GM06990 (cell line): ENCODE results near the gene SORBS2.

Experiments
- DNase-seq: peaks from one replicate; pipeline ENCODE4 v3.0.0-alpha.2; 2011; ENCODE audit not compliant: insufficient read length; ENCODE audit errors: extremely low read depth
- H3K27me3 ChIP-seq: replicated peaks from 2 replicates; pipeline ENCODE4 v1.6.0; 2011; ENCODE audit warnings: low read length; ENCODE audit not compliant: control insufficient read depth, insufficient read depth
- H3K36me3 ChIP-seq: 2 replicates; pipeline ENCODE4 v1.5.1; 2011; ENCODE audit warnings: low read length; ENCODE audit not compliant: control insufficient read depth, insufficient read depth
- H3K4me3 ChIP-seq: replicated peaks from 2 replicates; pipeline ENCODE4 v1.5.1; 2011; ENCODE audit warnings: low read depth, mild to moderate bottlenecking, control low read depth, low read length
- CTCF ChIP-seq: IDR thresholded peaks from 2 replicates; pipeline ENCODE4 v1.5.1; 2011; ENCODE audit warnings: low read length, control low read depth, mild to moderate bottlenecking, inconsistent platforms; ENCODE audit not compliant: insufficient read depth, poor library complexity, severe bottlenecking

Gene SORBS2

DNA sequence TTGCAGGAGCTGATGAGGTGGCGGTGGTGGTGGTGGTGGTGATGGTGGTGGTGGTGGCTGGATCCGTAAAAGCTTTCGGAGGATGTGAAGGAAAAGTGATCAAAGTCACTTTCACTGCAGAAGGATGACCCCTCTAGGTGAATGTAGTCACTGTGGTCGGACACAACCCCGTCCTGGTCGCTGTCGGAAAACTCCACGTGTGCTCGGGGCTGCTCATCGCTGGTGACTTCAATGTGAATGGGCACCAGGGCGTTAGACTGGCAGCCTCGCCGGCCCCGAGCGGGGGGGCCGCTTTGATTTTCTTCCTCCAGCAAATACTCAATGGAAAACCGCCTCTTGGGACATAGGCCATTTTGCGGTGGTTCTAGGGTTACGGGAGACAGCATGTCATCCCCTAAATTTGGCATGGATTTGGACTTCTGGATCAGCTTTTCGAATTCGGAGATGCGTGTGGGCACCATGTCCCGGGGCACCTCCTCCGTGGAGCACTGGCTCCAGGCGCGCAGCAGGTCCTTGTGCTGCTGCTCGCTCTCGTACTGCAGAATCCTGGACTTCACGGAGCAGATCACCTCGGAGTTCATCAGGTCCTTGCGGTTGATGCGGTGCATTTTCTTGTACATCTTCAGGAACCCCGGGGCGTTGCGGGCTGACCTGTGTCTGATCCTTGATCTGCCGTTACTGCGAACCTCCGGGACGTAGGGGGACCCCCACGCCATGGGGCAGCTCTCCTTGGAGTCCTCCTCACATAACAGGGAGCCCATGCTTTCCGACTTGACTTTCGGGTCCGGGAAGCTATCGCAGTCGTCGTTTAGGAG lies 188.3 kb downstream of the SORBS2 start:
- no peak for DNase-seq
- H3K27me3 ChIP-seq: no peaks in the 10 kb centered on the region
- no peaks in the 10 kb centered on the region for H3K36me3 ChIP-seq
- no peak overlapping the region for H3K4me3 ChIP-seq
- TF ChIP-seq CTCF: no peak

DNA sequence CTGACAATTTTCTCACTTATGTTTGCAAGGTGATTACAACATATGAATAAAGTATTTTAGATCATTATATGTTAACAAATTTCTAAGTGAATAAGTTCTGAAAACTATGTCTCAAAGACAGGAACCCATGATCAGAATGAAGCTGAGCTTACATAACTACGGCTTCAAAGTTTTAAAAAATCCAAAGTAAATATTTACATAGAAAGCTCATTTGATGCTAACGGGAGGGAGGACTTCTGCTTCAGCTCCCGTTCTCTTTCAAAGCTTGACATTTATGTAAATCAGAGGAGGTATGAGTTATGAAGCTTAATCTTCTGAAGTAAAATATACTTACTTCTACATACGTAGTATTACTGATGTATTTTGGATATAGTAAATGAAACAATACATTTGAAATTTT lies 203.8 kb downstream of the SORBS2 start:
- Histone ChIP-seq H3K4me3 (no peak overlapping the region), H3K27me3 (no peaks in the 10 kb centered on the region), H3K36me3 (no peaks in the 10 kb centered on the region)
- DNase-seq: no peak
- TF ChIP-seq CTCF: no peak

- no peaks in the 10 kb centered on the region for H3K27me3 ChIP-seq
- no peak for DNase-seq
- no peak overlapping the region for H3K4me3 ChIP-seq
- no peak for TF ChIP-seq CTCF
- no peaks in the 10 kb centered on the region for H3K36me3 ChIP-seq
These were observed 209.6 kb downstream of the SORBS2 start for GRCh38 chr4:185602397-185602796.

DNA sequence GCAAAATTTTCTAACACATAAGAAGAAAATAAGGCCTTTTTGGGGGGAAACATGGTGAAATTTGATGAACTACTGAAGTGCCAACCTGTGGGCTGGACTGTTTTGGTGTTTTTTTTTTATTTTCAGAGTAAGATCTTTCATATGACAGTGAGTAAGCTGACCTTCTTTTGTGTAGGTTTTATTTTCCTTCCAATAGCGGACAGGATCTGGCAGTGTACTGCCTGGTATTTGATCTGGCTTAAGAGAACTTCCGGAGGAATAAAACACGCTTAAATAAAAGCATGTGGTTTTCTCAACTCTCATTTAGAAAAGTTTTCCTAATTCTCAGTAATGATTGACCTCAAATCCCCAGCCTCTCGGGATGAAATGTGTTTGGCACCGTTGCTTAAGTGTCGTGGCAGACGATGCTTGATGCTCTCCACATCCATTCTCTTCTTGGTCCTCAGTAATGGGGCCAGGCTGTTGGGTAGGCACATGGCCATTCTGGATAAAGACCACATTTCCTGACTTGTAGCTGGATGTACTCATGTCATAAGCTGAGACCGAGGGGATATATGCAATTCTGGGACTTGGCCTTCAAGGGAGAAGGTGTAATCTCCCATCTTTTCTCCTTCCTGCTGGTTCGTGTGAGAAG lies 211.1 kb downstream of the SORBS2 start:
- TF ChIP-seq CTCF: no peak
- H3K27me3 ChIP-seq: no peaks in the 10 kb centered on the region
- H3K4me3 ChIP-seq: no peak overlapping the region
- no peaks in the 10 kb centered on the region for H3K36me3 ChIP-seq
- DNase-seq: no peak

DNA sequence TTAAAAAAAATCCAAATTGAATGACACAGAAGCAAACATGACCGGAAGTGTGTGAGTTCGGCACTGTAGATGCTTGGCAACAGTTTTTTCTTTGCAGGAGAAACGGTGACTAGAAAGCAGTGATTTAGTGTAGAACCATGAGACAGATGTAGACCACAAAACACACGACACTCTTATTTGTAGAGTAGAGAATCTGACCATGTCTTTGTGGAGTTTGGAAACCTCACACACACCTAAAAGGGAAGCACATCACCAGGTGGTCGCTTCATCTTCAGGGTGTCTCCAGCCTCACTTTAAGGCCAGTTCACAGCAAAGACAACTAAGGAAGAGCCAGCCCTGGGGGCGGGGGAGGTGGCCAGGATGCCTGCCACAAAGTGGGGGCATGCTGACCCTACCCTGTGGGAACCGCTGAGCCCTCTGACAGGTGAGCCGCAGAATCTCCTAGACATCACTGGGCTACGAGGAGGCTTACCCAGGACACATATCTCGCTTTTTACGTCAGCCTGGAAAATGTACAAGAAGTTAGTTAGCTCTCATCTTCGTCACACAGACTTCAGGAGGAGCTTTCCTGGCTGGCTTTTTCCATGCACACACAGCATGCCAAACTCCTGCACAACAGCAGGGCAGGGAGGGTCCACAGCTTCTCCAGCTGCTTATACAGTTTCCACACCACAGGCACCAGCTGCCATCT lies 212.3 kb downstream of the SORBS2 start:
- no peak for TF ChIP-seq CTCF
- no peak overlapping the region for H3K4me3 ChIP-seq
- H3K36me3 ChIP-seq: no peaks in the 10 kb centered on the region

More for the DNA sequence above, 212.3 kb downstream of the SORBS2 start:
- DNase-seq: no peak
- H3K27me3 ChIP-seq: no peaks in the 10 kb centered on the region
